Cardiac septum (tissue), 1 donor: ENCODE results near the gene ABHD14A. TPM values are rescaled to one million over a fixed set of nuclear protein-coding genes. Genes with fewer than 3 reads are reported as not detected.

Source experiments
- DNase-seq: peaks from one replicate; pipeline ENCODE4 v3.0.0-alpha.2; 2020; ENCODE audit warnings: low spot score
- intact Hi-C: fragments of 100-400 bp; cut with DNase I; formaldehyde crosslinking; loops from one replicate; pipeline ENCODE4 v1.14.0; 2022
- total RNA-seq: library from RNA; stranded (reverse); fragmentation: NEBNext Ultra II Directional; extraction: Animal tissue kit (Norgen Biotek cat#: 25700); gene quantifications from one replicate; pipeline ENCODE4 v1.2.1, GENCODE V29; 2021
- donor health status: DM: no; HTN: no; CAD: no.

ABHD14A gene
- total RNA-seq, 1 donor from 2014 or later, result 12.5 TPM

GRCh38 chr3:52024765-52025452, 50.0 kb downstream of the ABHD14A start:
- intact Hi-C loops, result loop anchor here (5.0 kb wide), 1 partner anchor 212 kb away; the partner anchor contains the start of gene TWF2
- no peak for DNase-seq

- intact Hi-C loops, result no loop called here
- no peak for DNase-seq
Observed at GRCh38 chr3:52025453-52025852, 50.6 kb downstream of the ABHD14A start.

- intact Hi-C loops, result no loop called here
- no peak for DNase-seq
Observed at GRCh38 chr3:52026041-52026440, 51.2 kb downstream of the ABHD14A start.

GRCh38 chr3:52028572-52028971, 53.7 kb downstream of the ABHD14A start:
- peak; percentile 87 for DNase-seq
- intact Hi-C loops, result no loop called here

GRCh38 chr3:52029053-52029452, 54.2 kb downstream of the ABHD14A start:
- intact Hi-C loops, result no loop called here

GRCh38 chr3:52029535-52029934, 54.7 kb downstream of the ABHD14A start:
- intact Hi-C loops, result no loop called here
- DNase-seq, result no peak

More at GRCh38 chr3:52029053-52029452, 54.2 kb downstream of the ABHD14A start:
- no peak for DNase-seq

Other genes with a start within 250 kb of the ABHD14A start
- not detected for gene IQCF6, start 195.8 kb upstream of the ABHD14A start, total RNA-seq
- gene IQCF2, start 113.4 kb upstream of the ABHD14A start, total RNA-seq, result not detected
- not detected for gene IQCF5, start 99.5 kb upstream of the ABHD14A start, total RNA-seq
- gene IQCF1, start 71.7 kb upstream of the ABHD14A start, total RNA-seq, result not detected
- 9.7 TPM for gene RRP9, start 33.2 kb upstream of the ABHD14A start, total RNA-seq
- gene PARP3, start 32.7 kb upstream of the ABHD14A start, total RNA-seq, result 15.2 TPM
- gene GPR62, start 19.7 kb upstream of the ABHD14A start, total RNA-seq, result 0.16 TPM
- gene PCBP4, start 7.6 kb upstream of the ABHD14A start, total RNA-seq, result 91.4 TPM
- gene ABHD14B, start 1.0 kb upstream of the ABHD14A start, total RNA-seq, result 13.6 TPM
- gene ACY1, start 8.5 kb downstream of the ABHD14A start, total RNA-seq, result 20.3 TPM
- 466 TPM for gene RPL29, start 20.8 kb downstream of the ABHD14A start, total RNA-seq
- gene DUSP7, start 81.5 kb downstream of the ABHD14A start, total RNA-seq, result 21.2 TPM
- 1.5 TPM for gene POC1A, start 179.4 kb downstream of the ABHD14A start, total RNA-seq
- 154 TPM for gene ALAS1, start 223.1 kb downstream of the ABHD14A start, total RNA-seq